ENCODE data around the gene ERC1. TPM values are rescaled to one million over a fixed set of nuclear protein-coding genes. Genes with fewer than 3 reads are reported as not detected.

Gene ERC1
- polyA plus RNA-seq, 2 of the 4 experiments (the other 2 are of a cell fraction) = 14.2 to 20.9 TPM

DNA sequence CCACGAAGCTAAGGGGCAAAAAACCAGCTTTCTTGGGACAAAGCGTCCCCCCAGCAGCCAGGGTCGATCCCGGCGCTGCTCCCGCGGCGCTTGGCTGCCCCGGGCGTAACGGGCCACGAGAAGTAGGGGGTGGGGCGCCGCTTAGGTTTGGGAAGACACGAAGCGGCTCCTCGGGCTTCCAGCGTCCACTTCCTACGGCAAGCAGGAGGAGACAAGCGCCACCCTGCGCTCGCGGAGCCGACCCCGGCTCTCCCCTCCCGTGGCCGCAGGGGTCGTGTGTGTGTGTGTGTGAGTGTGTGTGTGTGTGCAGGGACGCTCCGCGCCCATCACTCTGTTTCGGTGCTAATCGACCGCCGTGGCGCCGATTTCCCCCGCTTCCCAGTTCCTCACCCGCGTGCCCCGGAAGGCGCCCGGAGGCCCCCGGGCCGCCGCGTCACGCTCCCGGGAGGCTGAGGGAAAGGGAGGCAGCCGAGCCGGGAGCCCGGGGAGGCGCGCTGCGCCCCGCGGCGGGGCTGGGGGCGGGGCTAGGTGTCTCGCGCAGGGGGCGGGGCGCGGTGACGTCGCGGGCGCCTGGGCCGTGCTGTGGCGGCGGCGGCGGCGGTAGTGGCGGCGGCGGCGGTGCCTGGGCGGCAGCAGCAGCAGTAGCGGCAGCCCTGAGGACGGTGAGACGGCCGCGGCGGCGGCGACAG lies at the start of gene ERC1 (continued):
- TF ChIP-seq RNF2 (IDR thresholded peaks at IDR 0.05; ENCODE audit: borderline replicate concordance, low read depth) (peak; percentile 67; the same call in 1 of the 2 replicates), ZC3H11A (IDR thresholded peaks at IDR 0.05) (no peak), JUNB (IDR thresholded peaks at IDR 0.05) (no peak), FOSL2 (IDR thresholded peaks at IDR 0.05) (no peak), FOSL2 (CRISPR knock-in tag; IDR thresholded peaks at IDR 0.05) (no peak), NFE2L2 (conservative IDR thresholded peaks at IDR 0.05; ENCODE audit: low read length) (no peak), FOSB (CRISPR knock-in tag; IDR thresholded peaks at IDR 0.05) (peak; percentile 68; the same call in 1 of the 2 replicates), SREBF2 (IDR thresholded peaks at IDR 0.05) (no peak), KDM1A (IDR thresholded peaks at IDR 0.05; ENCODE audit: low read depth) (no peak), RARB (CRISPR knock-in tag; IDR thresholded peaks at IDR 0.05) (no peak), HOXB5 (CRISPR knock-in tag; IDR thresholded peaks at IDR 0.05) (peak; percentile 86), HEYL (CRISPR knock-in tag; IDR thresholded peaks at IDR 0.05) (0 out of 2 replicates have a peak, but pooled peaks have one; percentile 11), CHD2 (IDR thresholded peaks at IDR 0.05; ENCODE audit: low read length, partially characterized antibody) (peak; percentile 46), HOXA7 (CRISPR knock-in tag; IDR thresholded peaks at IDR 0.05) (0 out of 2 replicates have a peak, but pooled peaks have one; percentile 37), TP53 (CRISPR knock-in tag; IDR thresholded peaks at IDR 0.05) (no peak; the same call in none of the 2 replicates), HDAC2 (IDR thresholded peaks at IDR 0.05) (no peak), CHD4 (IDR thresholded peaks at IDR 0.05; ENCODE audit: borderline replicate concordance) (no peak), NR3C1 (IDR thresholded peaks at IDR 0.05) (no peak), SMC3 (IDR thresholded peaks at IDR 0.05) (peak; percentile 14; the same call in 1 of the 3 replicates), MYC (IDR thresholded peaks at IDR 0.05; ENCODE audit: borderline replicate concordance, low read length) (peak; percentile 63; the same call in 1 of the 2 replicates), RCOR1 (IDR thresholded peaks at IDR 0.05; ENCODE audit: low read depth, low read length) (no peak), ESRRA (IDR thresholded peaks at IDR 0.05; ENCODE audit: borderline replicate concordance, low read length) (no peak), TFCP2L1 (CRISPR knock-in tag; IDR thresholded peaks at IDR 0.05) (peak; percentile 81; the same call in 1 of the 2 replicates), RAD21 (conservative IDR thresholded peaks at IDR 0.05 in 1 of 2, IDR thresholded peaks at IDR 0.05 in 1 of 2) (no peak; a peak in 2 of 5 replicates), HOXB13 (CRISPR knock-in tag; IDR thresholded peaks at IDR 0.05; ENCODE audit: low read depth) (no peak; the same call in 1 of the 2 replicates), PHF8 (IDR thresholded peaks at IDR 0.05; ENCODE audit: borderline replicate concordance, low read depth) (peak; percentile 83)
- TF ChIP-seq, protein P1, sequence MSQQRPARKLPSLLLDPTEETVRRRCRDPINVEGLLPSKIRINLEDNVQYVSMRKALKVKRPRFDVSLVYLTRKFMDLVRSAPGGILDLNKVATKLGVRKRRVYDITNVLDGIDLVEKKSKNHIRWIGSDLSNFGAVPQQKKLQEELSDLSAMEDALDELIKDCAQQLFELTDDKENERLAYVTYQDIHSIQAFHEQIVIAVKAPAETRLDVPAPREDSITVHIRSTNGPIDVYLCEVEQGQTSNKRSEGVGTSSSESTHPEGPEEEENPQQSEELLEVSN (IDR thresholded peaks at IDR 0.05; ENCODE audit: borderline replicate concordance, low read depth) = peak; percentile 86
- TF ChIP-seq, protein P2, sequence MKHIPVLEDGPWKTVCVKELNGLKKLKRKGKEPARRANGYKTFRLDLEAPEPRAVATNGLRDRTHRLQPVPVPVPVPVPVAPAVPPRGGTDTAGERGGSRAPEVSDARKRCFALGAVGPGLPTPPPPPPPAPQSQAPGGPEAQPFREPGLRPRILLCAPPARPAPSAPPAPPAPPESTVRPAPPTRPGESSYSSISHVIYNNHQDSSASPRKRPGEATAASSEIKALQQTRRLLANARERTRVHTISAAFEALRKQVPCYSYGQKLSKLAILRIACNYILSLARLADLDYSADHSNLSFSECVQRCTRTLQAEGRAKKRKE (CRISPR knock-in tag; IDR thresholded peaks at IDR 0.05; ENCODE audit: low read depth) = no peak
- TF ChIP-seq, protein P3, sequence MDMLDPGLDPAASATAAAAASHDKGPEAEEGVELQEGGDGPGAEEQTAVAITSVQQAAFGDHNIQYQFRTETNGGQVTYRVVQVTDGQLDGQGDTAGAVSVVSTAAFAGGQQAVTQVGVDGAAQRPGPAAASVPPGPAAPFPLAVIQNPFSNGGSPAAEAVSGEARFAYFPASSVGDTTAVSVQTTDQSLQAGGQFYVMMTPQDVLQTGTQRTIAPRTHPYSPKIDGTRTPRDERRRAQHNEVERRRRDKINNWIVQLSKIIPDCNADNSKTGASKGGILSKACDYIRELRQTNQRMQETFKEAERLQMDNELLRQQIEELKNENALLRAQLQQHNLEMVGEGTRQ (IDR thresholded peaks at IDR 0.05) = no peak

DNA sequence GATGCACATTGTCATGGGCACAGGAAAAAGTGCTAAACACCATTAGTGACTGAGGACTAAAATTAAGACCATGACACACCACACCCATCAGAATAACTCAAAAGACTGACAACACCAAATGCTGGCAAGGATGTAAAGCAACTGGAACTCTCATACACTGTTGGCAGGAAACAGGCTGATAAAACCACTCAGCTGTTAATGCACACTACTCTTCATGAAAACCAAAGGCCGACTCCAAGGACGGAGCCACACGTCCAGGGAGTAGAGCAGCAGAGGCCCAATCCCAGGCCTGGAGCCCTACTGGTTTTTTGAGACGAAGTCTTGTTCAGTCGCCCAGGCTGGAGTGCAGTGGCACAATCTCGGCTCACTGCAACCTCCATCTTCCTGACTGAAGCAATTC lies 48.0 kb upstream of the ERC1 start:
- FAIRE-seq = no peak
- TF ChIP-seq, protein P4, sequence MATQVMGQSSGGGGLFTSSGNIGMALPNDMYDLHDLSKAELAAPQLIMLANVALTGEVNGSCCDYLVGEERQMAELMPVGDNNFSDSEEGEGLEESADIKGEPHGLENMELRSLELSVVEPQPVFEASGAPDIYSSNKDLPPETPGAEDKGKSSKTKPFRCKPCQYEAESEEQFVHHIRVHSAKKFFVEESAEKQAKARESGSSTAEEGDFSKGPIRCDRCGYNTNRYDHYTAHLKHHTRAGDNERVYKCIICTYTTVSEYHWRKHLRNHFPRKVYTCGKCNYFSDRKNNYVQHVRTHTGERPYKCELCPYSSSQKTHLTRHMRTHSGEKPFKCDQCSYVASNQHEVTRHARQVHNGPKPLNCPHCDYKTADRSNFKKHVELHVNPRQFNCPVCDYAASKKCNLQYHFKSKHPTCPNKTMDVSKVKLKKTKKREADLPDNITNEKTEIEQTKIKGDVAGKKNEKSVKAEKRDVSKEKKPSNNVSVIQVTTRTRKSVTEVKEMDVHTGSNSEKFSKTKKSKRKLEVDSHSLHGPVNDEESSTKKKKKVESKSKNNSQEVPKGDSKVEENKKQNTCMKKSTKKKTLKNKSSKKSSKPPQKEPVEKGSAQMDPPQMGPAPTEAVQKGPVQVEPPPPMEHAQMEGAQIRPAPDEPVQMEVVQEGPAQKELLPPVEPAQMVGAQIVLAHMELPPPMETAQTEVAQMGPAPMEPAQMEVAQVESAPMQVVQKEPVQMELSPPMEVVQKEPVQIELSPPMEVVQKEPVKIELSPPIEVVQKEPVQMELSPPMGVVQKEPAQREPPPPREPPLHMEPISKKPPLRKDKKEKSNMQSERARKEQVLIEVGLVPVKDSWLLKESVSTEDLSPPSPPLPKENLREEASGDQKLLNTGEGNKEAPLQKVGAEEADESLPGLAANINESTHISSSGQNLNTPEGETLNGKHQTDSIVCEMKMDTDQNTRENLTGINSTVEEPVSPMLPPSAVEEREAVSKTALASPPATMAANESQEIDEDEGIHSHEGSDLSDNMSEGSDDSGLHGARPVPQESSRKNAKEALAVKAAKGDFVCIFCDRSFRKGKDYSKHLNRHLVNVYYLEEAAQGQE (IDR thresholded peaks at IDR 0.05) = no peak
- no peak for TF ChIP-seq EHMT2 (IDR thresholded peaks at IDR 0.05; ENCODE audit: low read depth)
- CTCF ChIA-PET = no interaction called here
- Histone ChIP-seq H3K27ac (no peak overlapping the region), H3K4me3 (no peak overlapping the region), H3K4me1 (0 out of 3 replicates have a peak, but pooled peaks cover 1% of the 10 kb centered on the region), H3K9me3 (no peaks in the 10 kb centered on the region), H3K4me2 (no peak overlapping the region)
- POLR2A ChIA-PET = no interaction called here
- no peak for ATAC-seq
- no peak for DNase-seq (ENCODE audit: low read depth in 1 of 2, low spot score in 1 of 2)
- 94% methylated on average over 6 of the region's 6 CpGs for WGBS (ENCODE audit: missing lambda C conversion rate)
